IMR-90 (cell line): ENCODE results near the gene NFKBIA. TPM values are rescaled to one million over a fixed set of nuclear protein-coding genes. Genes with fewer than 3 reads are reported as not detected.

Source experiments
- ATAC-seq: fragments of 200-7000 bp; cut with Tn5 transposase; 2 replicates; pipeline ENCODE4 v1.9.1; 2020; ENCODE audit warnings: low read depth, mild to moderate bottlenecking, moderate library complexity
- BruUV-seq: library from RNA; stranded (reverse); fragments of 400-500 nt; replicated peaks from 2 replicates; lab custom pipeline; 2021; lab: Mats Ljungman, UMichigan
- CTCF ChIA-PET: fragments of 300-600 bp; formaldehyde crosslinking; extraction: SDS; loops from one replicate; lab custom pipeline; 2021; ENCODE audit warnings: antibody characterized with exemption; lab: Yijun Ruan, JAX
- POLR2A ChIA-PET: fragments of 300-600 bp; sonication (Branson Sonifier 250); formaldehyde crosslinking; loops from one replicate; lab custom pipeline; 2022; ENCODE audit warnings: antibody characterized with exemption; ENCODE audit not compliant: unreplicated experiment; lab: Charles Lee
- DNase-seq: peaks from one replicate; pipeline ENCODE4 v3.0.0; 2013
- H2AFZ ChIP-seq: replicated peaks from 2 replicates; pipeline ENCODE3; 2013; ENCODE audit warnings: low read length, mild to moderate bottlenecking; ENCODE audit not compliant: poor library complexity
- H2AK5ac ChIP-seq: 2 replicates; pipeline ENCODE4 v1.6.1; 2013; ENCODE audit warnings: low read depth, low read length, inconsistent platforms
- H2AK9ac ChIP-seq: replicated peaks from 2 replicates; pipeline ENCODE3; 2013; ENCODE audit warnings: mild to moderate bottlenecking, low read depth, low read length, moderate library complexity; ENCODE audit not compliant: poor library complexity
- H2BK120ac ChIP-seq: 2 replicates; pipeline ENCODE4 v1.6.1; 2013; ENCODE audit warnings: low read depth, low read length, inconsistent platforms
- H2BK15ac ChIP-seq: 3 replicates; pipeline ENCODE4 v1.6.1; 2013; ENCODE audit warnings: low read depth, low read length, inconsistent platforms
- H2BK20ac ChIP-seq: 2 replicates; pipeline ENCODE4 v1.6.1; 2013; ENCODE audit warnings: low read depth, mild to moderate bottlenecking, inconsistent platforms, low read length, moderate library complexity
- H2BK5ac ChIP-seq: 2 replicates; pipeline ENCODE4 v1.6.1; 2013; ENCODE audit warnings: mild to moderate bottlenecking, low read depth, low read length, inconsistent platforms; ENCODE audit not compliant: poor library complexity, severe bottlenecking
- H3K14ac ChIP-seq: replicated peaks from 2 replicates; pipeline ENCODE4 v1.6.1; 2013; ENCODE audit warnings: low read depth, low read length, inconsistent platforms
- H3K18ac ChIP-seq: 2 replicates; pipeline ENCODE4 v1.6.1; 2013; ENCODE audit warnings: low read depth, low read length, control low read depth
- H3K23ac ChIP-seq: 2 replicates; pipeline ENCODE4 v1.6.1; 2013; ENCODE audit warnings: low read depth, low read length, inconsistent platforms
- H3K27ac ChIP-seq: 2 replicates; pipeline ENCODE4 v1.5.1; 2013; ENCODE audit warnings: mild to moderate bottlenecking, control low read depth, low read length; ENCODE audit not compliant: insufficient read depth
- H3K27me3 ChIP-seq: 2 replicates; pipeline ENCODE4 v1.6.1; 2013; ENCODE audit warnings: low read length; ENCODE audit not compliant: control insufficient read depth, insufficient read depth
- H3K36me3 ChIP-seq: 2 replicates; pipeline ENCODE4 v1.6.1; 2013; ENCODE audit warnings: low read length, mixed read lengths; ENCODE audit not compliant: control insufficient read depth, insufficient read depth
- H3K4ac ChIP-seq: 2 replicates; pipeline ENCODE4 v1.6.1; 2013; ENCODE audit warnings: low read depth, low read length, inconsistent platforms
- H3K4me1 ChIP-seq: 2 replicates; pipeline ENCODE4 v1.6.1; 2013; ENCODE audit warnings: low read length, mixed read lengths; ENCODE audit not compliant: control insufficient read depth, insufficient read depth
- H3K4me2 ChIP-seq: 2 replicates; pipeline ENCODE4 v1.6.1; 2013; ENCODE audit warnings: low read depth, mild to moderate bottlenecking, control low read depth, low read length, moderate library complexity
- H3K4me3 ChIP-seq: 2 replicates; pipeline ENCODE4 v1.5.1; 2013; ENCODE audit warnings: low read depth, mild to moderate bottlenecking, control low read depth, low read length, moderate library complexity; ENCODE audit not compliant: insufficient read depth
- H3K56ac ChIP-seq: 2 replicates; pipeline ENCODE4 v1.6.1; 2013; ENCODE audit warnings: low read length, inconsistent platforms; ENCODE audit not compliant: insufficient read depth; ENCODE audit errors: extremely low read depth
- H3K79me1 ChIP-seq, 2 experiments: 2 replicates each; pipeline ENCODE4 v1.6.1; 2013; ENCODE audit warnings: low read length in 2 of 2, inconsistent platforms in 1 of 2, low read depth in 1 of 2
- H3K9ac ChIP-seq: 2 replicates; pipeline ENCODE4 v1.6.1; 2013; ENCODE audit warnings: low read depth, low read length, control low read depth
- H3K9me1 ChIP-seq: 2 replicates; pipeline ENCODE4 v1.6.1; 2013; ENCODE audit warnings: low read length, inconsistent platforms; ENCODE audit not compliant: insufficient read depth
- H3K9me3 ChIP-seq: 2 replicates; pipeline ENCODE4 v1.6.1; 2013; ENCODE audit warnings: low read length; ENCODE audit not compliant: control insufficient read depth, insufficient read depth
- H4K20me1 ChIP-seq: 2 replicates; pipeline ENCODE4 v1.6.1; 2013; ENCODE audit warnings: low read length, inconsistent platforms; ENCODE audit not compliant: insufficient read depth
- H4K5ac ChIP-seq: 2 replicates; pipeline ENCODE4 v1.6.1; 2013; ENCODE audit warnings: mild to moderate bottlenecking, low read depth, low read length, control low read depth
- H4K8ac ChIP-seq, 2 experiments: 2 replicates each; pipeline ENCODE4 v1.6.1; 2013; ENCODE audit warnings: low read depth in 2 of 2, low read length in 2 of 2, control low read depth in 1 of 2, inconsistent platforms in 1 of 2
- H4K91ac ChIP-seq: 2 replicates; pipeline ENCODE4 v1.6.1; 2013; ENCODE audit warnings: low read depth, low read length, inconsistent platforms; ENCODE audit not compliant: insufficient read depth
- CEBPB ChIP-seq: IDR thresholded peaks from 2 replicates; pipeline ENCODE4 v1.6.1; 2012; ENCODE audit warnings: low read depth, low read length, improper control_type of control experiment
- CHD1 ChIP-seq: IDR thresholded peaks from 2 replicates; pipeline ENCODE4 v1.6.1; 2012; ENCODE audit warnings: low read depth, low read length, improper control_type of control experiment
- WGBS, 2 experiments: methylation state at CpG; one replicate each; pipeline versions ENCODE4 v1.1.5 to v1.1.7; 2013; ENCODE audit warnings: missing lambda C conversion rate in 2 of 2; ENCODE audit not compliant: insufficient read length in 1 of 2; ENCODE audit errors: extremely low coverage in 2 of 2; 5-methylcytosine and 5-hydroxymethylcytosine counted together
- dilution Hi-C: fragments of 300-500 bp; cut with HindIII; formaldehyde crosslinking; loops from one replicate; pipeline ENCODE4 v1.14.3; 2018; ENCODE audit warnings: low sequenced_read_pairs; ENCODE audit not compliant: unreplicated experiment
- in situ Hi-C: fragments of 300-500 bp; cut with MboI; formaldehyde crosslinking; loops from 3 replicates; pipeline ENCODE4 v1.14.3; 2019; ENCODE audit warnings: low sequenced_read_pairs, inconsistent platforms, mixed read lengths
- intact Hi-C: fragments of 100-400 bp; cut with micrococcal nuclease; formaldehyde crosslinking; loops from 2 replicates; pipeline ENCODE4 v1.10.0; 2022
- polyA plus RNA-seq, 3 experiments: library from polyadenylated mRNA; depleted of rRNA; stranded (reverse); fragments of >200 nt; gene quantifications; 2 replicates each; pipeline ENCODE4 v1.2.3, GENCODE V29; 2012; ENCODE audit warnings: low replicate concordance in 1 of 3
- total RNA-seq: library from RNA; depleted of rRNA; stranded (reverse); fragments of >200 nt; gene quantifications from 2 replicates; pipeline ENCODE4 v1.2.3, GENCODE V29; 2012

NFKBIA gene
- total and polyA plus RNA-seq, 2 of the 4 experiments (the other 2 are of a cell fraction) = 71.1 to 97.1 TPM

DNA sequence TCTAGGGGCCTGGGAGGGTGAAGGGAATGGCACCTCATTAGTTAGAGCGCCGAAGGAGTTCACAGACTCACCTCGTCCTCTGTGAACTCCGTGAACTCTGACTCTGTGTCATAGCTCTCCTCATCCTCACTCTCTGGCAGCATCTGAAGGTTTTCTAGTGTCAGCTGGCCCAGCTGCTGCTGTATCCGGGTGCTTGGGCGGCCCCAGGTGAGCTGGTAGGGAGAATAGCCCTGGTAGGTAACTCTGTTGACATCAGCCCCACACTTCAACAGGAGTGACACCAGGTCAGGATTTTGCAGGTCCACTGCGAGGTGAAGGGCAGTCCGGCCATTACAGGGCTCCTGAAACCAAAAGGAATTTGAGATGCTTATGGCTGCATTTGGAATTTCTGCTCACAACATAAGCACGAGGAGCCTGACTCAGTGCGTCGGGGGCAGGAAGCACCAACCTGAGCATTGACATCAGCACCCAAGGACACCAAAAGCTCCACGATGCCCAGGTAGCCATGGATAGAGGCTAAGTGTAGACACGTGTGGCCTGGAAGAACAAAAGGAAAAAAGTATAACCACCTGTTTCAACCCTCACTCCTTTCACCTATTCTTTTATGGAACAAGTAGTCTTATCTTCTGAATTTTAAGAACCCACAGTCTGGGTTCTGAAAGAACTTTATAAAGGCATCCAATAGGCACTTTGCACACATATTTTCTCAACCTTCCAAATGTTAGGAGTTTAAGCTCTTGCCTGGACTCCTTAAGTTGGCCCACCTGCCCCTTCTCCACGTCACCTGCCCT is 2.0 kb downstream of the NFKBIA start:
- H3K36me3 ChIP-seq = peaks cover 27% of the 10 kb centered on the region
- intact Hi-C loops (loop anchor here (1.0 to 5.0 kb wide), 3 partner anchors 17 to 95 kb away; no protein-coding TSS in a partner anchor), dilution Hi-C loops (no loop called here), in situ Hi-C loops (loop anchor here (10.0 to 25.0 kb wide), 2 partner anchors 108 to 740 kb away; partner anchors contain the start of gene PSMA6)
- BruUV-seq = TSS peak; percentile 59
- H2AK9ac ChIP-seq = peak overlapping the region; percentile 75
- H2BK15ac ChIP-seq = peak overlapping the region; percentile 90; the same call in 2 of the 3 replicates
- H3K14ac ChIP-seq = peak overlapping the region; percentile 98
- 22% methylated on average over 5 of the region's 14 CpGs; no CpG with 5 or more reads in 1 of the 2 experiments for WGBS, 2 experiments
- no peak overlapping the region for H2BK20ac ChIP-seq
- peak overlapping the region; percentile 54 for H2AFZ ChIP-seq
- H3K79me1 ChIP-seq = peaks cover 35 to 52% of the 10 kb centered on the region in 2 experiments
- peak overlapping the region; percentile 98 for H3K4ac ChIP-seq
- peak overlapping the region; percentile 88 for H2BK5ac ChIP-seq
- H2BK120ac ChIP-seq = peak overlapping the region; percentile 74
- peak overlapping the region; percentile 74 to 83; a peak in 3 of 4 replicates for H4K8ac ChIP-seq
- peak overlapping the region; percentile 89; the same call in 1 of the 2 replicates for H4K91ac ChIP-seq
- H2AK5ac ChIP-seq = peak overlapping the region; percentile 97
- H3K18ac ChIP-seq = peak overlapping the region; percentile 55
- peaks cover 15% of the 10 kb centered on the region for H3K4me1 ChIP-seq
- H4K5ac ChIP-seq = peak overlapping the region; percentile 73
- peak overlapping the region; percentile 58 for H3K4me3 ChIP-seq
- no peaks in the 10 kb centered on the region for H3K9me3 ChIP-seq
- ChIA-PET CTCF (interaction anchor here (0.6 to 1.8 kb wide), 2 partner anchors 90 to 187 kb away, joined by 3 to 5 read pairs; no protein-coding TSS in a partner anchor), POLR2A (interaction anchor here (0.7 to 1.5 kb wide), 2 partner anchors 9 to 176 kb away, joined by 4 to 7 read pairs; no protein-coding TSS in a partner anchor)
- H4K20me1 ChIP-seq = peaks cover 33% of the 10 kb centered on the region
- DNase-seq (peak; percentile 56), ATAC-seq (no peak)
- H3K23ac ChIP-seq = peak overlapping the region; percentile 94
- peak overlapping the region; percentile 34 for H3K56ac ChIP-seq
- H3K9me1 ChIP-seq = peaks cover 21% of the 10 kb centered on the region
- 0 out of 2 replicates have a peak, but pooled peaks have one; percentile 10 for TF ChIP-seq CHD1
- no peak for TF ChIP-seq CEBPB
- H3K27me3 ChIP-seq = no peaks in the 10 kb centered on the region
- H3K9ac ChIP-seq = peak overlapping the region; percentile 89
- H3K4me2 ChIP-seq = peak overlapping the region; percentile 84
- H3K27ac ChIP-seq = peak overlapping the region; percentile 94
